Loucy (cell line): ENCODE results near the gene RPN2.

ENCODE experiments used
- EZH2phosphoT487 ChIP-seq: fragments of 200-600 bp; IDR thresholded peaks from 2 replicates; pipeline ENCODE4 v1.6.1; 2018; ENCODE audit warnings: antibody characterized with exemption, mild to moderate bottlenecking, moderate library complexity, borderline replicate concordance
- TF ChIP-seq, protein P1 (sequence below): fragments of 200-600 bp; sonication (generic); conservative IDR thresholded peaks from 2 replicates; pipeline ENCODE4 v1.5.1; 2014; ENCODE audit warnings: mild to moderate bottlenecking, antibody characterized with exemption, low read length

- TF ChIP-seq, protein P1, sequence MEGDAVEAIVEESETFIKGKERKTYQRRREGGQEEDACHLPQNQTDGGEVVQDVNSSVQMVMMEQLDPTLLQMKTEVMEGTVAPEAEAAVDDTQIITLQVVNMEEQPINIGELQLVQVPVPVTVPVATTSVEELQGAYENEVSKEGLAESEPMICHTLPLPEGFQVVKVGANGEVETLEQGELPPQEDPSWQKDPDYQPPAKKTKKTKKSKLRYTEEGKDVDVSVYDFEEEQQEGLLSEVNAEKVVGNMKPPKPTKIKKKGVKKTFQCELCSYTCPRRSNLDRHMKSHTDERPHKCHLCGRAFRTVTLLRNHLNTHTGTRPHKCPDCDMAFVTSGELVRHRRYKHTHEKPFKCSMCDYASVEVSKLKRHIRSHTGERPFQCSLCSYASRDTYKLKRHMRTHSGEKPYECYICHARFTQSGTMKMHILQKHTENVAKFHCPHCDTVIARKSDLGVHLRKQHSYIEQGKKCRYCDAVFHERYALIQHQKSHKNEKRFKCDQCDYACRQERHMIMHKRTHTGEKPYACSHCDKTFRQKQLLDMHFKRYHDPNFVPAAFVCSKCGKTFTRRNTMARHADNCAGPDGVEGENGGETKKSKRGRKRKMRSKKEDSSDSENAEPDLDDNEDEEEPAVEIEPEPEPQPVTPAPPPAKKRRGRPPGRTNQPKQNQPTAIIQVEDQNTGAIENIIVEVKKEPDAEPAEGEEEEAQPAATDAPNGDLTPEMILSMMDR: no peak
- no peak for TF ChIP-seq EZH2phosphoT487
Measured at GRCh38 chr20:37160683-37161082, 18.4 kb upstream of the RPN2 start.
